Myocyte (in vitro differentiated cells): ENCODE data around the gene ZNF501. TPM values are rescaled to one million over a fixed set of nuclear protein-coding genes. Genes with fewer than 3 reads are reported as not detected.

Source experiments
- DNase-seq: peaks from one replicate; pipeline ENCODE4 v3.0.0-alpha.2; 2012; ENCODE audit warnings: low read depth
- polyA plus RNA-seq: library from polyadenylated mRNA; unstranded; fragments of >200 nt; gene quantifications from one replicate; pipeline ENCODE4 v1.2.1, GENCODE V29; 2012; ENCODE audit warnings: missing spikeins
- total RNA-seq: library from RNA; depleted of rRNA; stranded (reverse); fragments of >200 nt; gene quantifications from 2 replicates; pipeline ENCODE4 v1.2.3, GENCODE V29; 2014

ZNF501 gene
- total RNA-seq = 0.42 and 1.1 TPM in 2 replicates
- polyA plus RNA-seq = 0.38 TPM

DNA sequence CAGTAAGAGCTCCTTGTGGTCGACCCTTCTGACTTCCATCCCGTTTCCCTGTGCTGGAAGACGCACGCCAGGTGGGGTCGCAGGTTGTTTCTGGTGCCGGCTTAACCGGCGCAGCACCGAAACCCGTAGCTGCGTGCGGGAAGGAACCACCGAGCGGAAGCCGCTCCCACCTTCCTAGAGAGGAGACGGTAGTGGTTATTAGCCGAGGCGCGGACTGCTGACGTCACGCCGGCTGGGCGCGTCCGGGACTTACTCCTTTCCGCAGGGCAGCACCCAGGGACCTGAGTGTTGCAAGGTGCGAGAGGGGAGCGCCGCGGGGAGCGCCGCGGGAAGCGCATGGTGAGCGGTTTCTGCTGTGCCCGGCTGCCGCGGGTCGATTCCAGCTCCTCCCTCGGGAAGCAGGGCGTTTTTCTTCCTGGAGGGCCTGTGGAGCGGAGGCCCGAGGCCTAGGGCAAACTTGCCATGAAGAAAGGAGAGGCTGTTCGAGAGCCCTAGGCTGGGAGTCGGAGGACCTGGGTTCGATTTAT lies at the start of gene ZNF501:
Gene ZNF501 (plus strand): TSS at position 252 of the 527 bp plus-strand sequence. CDS start 4,787 bp downstream, outside the sequence.
- peak; percentile 24 for DNase-seq

DNA sequence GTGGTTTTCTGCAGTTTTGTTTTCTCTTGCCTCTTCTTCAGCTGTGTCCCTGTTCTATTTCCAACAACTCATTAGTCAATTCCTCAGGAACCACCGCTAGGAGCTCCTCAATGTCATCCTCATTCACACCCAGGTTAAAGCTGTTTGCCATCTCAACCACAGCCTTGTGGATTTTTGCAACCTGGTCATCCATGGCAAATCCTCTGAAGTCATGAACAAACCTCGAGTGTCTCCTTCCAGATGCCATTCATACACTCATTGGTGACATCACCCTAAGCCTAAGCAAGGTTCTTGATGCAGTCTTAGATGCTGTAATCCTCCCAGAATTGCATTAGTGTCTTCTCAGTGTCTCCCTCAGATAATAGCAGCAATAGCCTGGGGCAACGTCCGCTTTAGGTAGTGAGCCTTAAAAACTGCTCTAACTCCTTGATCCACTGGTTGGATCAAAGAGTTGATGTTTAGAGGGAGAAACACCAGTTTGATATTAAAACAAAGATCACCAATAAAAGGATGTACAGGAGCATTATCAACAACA lies 48.4 kb upstream of the ZNF501 start:
- peak; percentile 96 for DNase-seq

DNA sequence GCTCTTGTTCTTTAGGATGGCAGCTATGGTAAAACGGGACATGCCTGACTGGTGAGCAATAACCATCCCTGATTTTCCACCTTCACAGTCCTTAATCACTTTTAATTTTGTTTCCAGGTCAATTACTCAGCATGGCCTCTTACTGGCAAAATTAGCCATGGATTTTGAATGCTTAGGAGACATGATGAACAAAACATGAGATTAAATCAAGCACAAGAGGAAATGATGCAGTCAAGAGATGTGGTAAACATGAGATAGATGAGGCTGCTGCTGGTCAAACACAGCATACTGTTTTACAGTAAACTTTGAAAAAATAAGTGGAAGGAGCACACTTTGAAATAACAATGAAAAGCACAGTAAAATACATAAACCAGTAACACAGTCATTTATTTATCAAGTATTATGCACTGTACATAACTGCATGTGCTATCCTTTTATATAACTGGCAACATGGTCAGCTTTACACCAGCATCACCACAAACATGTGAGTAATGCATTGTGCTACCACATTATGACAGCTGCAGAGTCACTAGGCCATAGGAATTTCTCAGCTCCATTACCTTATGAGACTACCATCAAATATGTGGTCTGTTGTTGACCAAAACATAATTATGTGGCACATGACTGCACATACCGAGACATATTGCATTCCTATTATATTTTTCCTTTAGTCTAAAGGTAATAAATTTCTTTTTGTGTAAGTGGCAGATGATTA lies 47.1 kb upstream of the ZNF501 start:
- DNase-seq = peak; percentile 96

DNA sequence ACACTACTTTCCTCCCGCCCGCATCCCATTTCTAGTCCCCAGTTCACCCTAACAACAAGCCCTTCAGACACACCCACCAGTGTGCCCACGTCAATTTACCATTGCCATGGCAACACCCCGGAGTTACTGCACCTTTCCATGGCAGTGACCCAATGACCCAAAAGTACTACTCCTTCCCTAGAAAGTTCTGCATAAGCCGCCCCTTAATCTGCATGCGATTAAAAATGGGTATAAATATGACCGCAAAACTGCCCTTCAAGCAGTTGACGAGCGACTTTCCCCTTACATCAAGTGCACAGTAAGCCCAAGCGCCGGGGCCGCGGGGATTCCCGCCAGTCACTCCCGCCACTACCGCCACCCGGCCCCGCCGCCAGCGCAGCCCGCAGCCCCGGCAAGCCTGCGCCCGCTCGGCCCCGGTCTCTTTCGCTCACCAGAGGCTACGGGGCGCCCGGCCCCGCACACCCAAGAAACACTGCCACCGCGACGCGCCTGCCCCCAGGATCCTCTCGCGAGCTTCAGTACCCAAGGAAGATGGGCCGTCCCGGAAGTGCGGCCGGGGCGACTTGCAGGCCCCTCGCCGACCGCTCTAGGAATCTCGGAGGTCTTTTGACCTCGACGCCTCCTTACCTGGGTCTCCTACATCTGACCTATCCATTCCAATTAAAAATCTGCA lies 44.2 kb upstream of the ZNF501 start:
- DNase-seq = no peak

GRCh38 chr3:44687898-44688297 lies 41.5 kb upstream of the ZNF501 start:
- DNase-seq = no peak

- peak; percentile 81 for DNase-seq
Observed at GRCh38 chr3:44712455-44713075, 16.9 kb upstream of the ZNF501 start, which contains the start of gene ZNF502. ZNF502 (plus strand) TSS chr3:44712660; CDS start chr3:44720262, 7,602 bp downstream.

DNA sequence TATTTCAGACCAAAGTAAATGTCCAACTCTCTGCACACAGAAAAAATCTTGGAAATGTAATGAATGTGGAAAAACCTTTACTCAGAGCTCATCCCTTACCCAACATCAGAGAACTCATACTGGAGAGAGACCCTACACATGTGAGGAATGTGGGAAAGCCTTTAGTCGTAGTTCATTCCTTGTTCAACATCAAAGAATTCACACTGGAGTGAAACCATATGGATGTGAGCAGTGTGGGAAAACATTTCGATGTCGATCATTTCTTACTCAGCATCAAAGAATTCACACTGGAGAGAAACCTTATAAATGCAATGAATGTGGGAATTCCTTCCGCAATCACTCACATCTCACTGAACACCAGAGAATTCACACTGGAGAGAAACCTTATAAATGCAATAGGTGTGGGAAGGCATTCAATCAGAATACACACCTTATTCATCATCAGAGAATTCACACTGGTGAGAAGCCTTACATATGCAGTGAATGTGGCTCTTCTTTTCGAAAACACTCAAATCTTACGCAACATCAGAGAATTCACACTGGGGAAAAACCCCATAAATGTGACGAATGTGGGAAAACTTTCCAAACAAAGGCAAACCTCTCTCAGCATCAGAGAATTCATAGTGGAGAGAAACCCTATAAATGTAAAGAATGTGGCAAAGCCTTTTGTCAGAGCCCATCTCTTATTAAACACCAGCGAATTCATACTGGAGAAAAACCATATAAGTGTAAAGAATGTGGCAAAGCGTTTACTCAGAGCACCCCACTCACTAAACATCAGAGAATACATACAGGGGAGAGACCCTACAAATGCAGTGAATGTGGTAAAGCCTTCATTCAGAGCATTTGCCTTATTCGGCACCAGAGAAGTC lies 8.0 kb upstream of the ZNF501 start:
- DNase-seq = no peak

DNA sequence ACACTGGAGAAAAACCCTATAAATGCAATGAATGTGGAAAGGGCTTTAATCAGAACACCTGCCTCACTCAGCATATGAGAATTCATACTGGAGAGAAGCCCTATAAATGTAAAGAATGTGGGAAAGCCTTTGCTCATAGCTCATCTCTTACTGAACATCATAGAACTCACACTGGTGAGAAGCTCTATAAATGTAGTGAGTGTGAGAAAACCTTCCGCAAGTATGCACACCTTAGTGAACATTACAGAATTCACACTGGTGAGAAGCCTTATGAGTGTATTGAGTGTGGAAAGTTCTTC lies 7.4 kb upstream of the ZNF501 start:
- no peak for DNase-seq

DNA sequence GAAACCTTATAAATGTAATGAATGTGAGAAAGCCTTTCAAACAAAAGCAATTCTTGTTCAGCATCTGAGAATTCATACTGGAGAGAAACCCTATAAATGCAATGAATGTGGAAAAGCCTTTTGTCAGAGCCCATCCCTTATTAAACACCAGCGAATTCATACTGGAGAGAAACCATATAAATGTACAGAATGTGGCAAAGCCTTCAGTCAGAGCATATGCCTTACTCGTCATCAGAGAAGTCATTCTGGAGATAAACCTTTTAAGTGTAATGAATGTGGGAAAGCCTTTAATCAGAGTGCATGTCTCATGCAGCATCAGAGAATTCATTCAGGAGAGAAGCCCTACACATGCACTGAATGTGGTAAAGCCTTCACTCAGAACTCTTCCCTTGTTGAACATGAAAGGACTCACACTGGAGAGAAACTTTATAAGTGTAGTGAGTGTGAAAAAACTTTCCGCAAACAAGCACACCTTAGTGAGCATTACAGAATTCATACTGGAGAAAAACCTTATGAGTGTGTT lies 5.3 kb downstream of the ZNF501 start:
- DNase-seq = no peak

DNA sequence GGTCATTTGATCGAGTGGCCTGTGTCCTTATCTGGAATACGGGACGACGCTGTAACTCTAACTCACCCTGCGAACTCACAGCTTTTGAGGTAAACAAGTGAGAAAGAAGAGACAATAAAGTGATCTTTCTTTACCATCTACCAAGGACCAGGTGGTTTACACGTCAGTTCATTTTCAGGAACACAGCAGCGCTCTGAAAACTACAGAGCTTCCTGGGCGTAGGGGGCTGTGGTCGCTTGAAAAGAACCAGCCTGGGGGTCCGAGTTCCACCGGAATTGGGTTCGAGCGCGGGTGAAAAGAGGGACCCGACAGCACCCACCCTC lies 31.6 kb downstream of the ZNF501 start:
- DNase-seq = no peak

GRCh38 chr3:44761424-44762169 lies 32.2 kb downstream of the ZNF501 start, which contains the start of the genes KIAA1143 and KIF15:
KIAA1143 (minus strand) TSS chr3:44761619; CDS start chr3:44761602, 17 bp downstream.
KIF15 (plus strand) TSS chr3:44761794; CDS start chr3:44761866, 72 bp downstream.
- DNase-seq = peak; percentile 96

DNA sequence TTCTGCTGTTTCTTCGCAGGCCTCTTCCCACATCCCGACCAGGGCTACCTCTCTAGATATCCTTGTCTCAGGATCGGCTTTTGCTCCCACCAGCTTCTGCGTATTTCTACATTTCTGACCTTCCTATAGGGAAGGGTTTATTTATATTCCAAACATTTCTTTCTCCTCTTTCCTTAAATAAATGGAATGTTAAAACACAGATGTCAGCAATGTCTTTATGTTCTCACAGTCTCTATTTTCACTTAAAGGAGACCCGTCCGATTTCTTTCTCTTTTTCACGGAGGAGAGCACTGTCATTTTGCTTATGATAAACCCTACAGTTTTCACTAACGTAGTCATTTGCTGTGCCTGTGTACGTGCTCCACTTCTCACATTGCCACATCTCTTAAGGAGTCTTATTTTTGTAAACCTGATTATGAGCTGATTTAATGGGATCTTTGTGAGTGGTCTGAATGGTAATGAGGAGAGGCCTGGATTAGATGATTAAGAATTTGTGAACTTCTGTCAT lies 32.8 kb downstream of the ZNF501 start:
- DNase-seq = no peak

DNA sequence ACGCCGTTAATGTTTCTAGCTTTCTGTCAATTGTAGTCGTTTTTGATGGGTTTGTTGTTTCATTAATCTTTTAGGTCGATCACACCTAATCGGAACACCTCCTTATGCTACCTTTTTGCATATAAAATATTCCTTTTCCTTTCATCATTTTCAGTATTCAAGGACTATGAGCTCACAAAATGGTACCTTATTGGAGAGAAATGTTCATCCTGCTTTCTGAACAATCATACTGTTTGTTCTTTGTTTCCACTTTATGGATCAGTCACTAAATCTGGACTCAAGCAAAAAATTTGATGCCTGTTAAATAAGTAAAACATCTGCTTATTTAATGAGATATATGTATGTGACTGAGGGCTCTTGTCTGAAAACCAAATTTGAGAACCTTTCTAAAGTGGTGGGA lies 33.3 kb downstream of the ZNF501 start:
- DNase-seq = no peak

DNA sequence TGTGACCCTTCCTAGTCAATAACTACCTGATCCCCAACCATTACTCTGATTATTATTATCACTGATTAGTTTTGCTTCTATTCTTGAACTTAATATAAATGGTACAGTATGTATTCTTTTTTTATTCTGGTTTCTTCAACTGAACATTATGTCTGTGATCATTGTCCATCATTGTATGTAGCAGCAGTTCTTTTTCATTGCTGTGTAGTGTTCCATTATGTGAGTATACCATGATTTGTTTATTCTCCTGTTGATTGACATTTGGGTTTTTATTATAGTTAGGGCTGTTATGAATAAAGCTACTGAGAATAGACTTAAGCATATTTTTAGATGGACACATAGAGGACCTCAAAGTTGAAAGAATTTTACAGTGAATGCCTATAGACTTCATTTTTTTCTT lies 34.8 kb downstream of the ZNF501 start:
- no peak for DNase-seq

GRCh38 chr3:44771424-44772098 lies 42.1 kb downstream of the ZNF501 start:
- DNase-seq = no peak

DNA sequence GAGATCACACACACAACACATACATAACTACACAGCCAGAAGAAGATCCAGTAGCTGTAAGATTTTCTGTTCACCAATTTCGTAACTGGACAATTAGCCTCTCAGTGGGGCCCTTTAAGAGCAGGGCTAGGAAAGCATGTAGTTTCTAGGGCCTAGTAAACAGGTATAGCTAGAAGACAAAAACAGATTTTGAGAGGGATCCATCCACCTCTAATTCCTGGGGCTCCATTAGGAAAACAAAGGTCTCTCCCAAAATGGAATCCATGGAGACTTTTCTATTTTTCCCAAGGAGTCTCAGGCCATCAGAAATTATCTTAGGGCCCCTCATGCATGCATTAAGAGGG lies 42.6 kb downstream of the ZNF501 start:
- no peak for DNase-seq

GRCh38 chr3:44782891-44783290 lies 53.5 kb downstream of the ZNF501 start:
- DNase-seq = no peak
